HG03571 (cell line): ENCODE measurements around the gene ZC3H7A.
"Not testable (repeated sequence)": the region's sequence is repeated elsewhere in the genome, so short reads cannot be mapped to it uniquely, and the experiment has no call there.

Source experiments
- ATAC-seq: cut with Tn5 transposase; IDR thresholded peaks from one replicate; pipeline ENCODE4 v1.9.1; 2021; ENCODE audit not compliant: unreplicated experiment

The ZC3H7A gene, protein sequence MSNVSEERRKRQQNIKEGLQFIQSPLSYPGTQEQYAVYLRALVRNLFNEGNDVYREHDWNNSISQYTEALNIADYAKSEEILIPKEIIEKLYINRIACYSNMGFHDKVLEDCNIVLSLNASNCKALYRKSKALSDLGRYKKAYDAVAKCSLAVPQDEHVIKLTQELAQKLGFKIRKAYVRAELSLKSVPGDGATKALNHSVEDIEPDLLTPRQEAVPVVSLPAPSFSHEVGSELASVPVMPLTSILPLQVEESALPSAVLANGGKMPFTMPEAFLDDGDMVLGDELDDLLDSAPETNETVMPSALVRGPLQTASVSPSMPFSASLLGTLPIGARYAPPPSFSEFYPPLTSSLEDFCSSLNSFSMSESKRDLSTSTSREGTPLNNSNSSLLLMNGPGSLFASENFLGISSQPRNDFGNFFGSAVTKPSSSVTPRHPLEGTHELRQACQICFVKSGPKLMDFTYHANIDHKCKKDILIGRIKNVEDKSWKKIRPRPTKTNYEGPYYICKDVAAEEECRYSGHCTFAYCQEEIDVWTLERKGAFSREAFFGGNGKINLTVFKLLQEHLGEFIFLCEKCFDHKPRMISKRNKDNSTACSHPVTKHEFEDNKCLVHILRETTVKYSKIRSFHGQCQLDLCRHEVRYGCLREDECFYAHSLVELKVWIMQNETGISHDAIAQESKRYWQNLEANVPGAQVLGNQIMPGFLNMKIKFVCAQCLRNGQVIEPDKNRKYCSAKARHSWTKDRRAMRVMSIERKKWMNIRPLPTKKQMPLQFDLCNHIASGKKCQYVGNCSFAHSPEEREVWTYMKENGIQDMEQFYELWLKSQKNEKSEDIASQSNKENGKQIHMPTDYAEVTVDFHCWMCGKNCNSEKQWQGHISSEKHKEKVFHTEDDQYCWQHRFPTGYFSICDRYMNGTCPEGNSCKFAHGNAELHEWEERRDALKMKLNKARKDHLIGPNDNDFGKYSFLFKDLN

GRCh38 chr16:11797166-11797956 lies at the start of gene ZC3H7A:
TSS of gene ZC3H7A (minus strand) at chr16:11797258. CDS start at chr16:11782354, 14,904 bp downstream.
- peak; percentile 90 for ATAC-seq

GRCh38 chr16:11844499-11844898 lies 47.4 kb upstream of the ZC3H7A start:
- no peak for ATAC-seq

DNA sequence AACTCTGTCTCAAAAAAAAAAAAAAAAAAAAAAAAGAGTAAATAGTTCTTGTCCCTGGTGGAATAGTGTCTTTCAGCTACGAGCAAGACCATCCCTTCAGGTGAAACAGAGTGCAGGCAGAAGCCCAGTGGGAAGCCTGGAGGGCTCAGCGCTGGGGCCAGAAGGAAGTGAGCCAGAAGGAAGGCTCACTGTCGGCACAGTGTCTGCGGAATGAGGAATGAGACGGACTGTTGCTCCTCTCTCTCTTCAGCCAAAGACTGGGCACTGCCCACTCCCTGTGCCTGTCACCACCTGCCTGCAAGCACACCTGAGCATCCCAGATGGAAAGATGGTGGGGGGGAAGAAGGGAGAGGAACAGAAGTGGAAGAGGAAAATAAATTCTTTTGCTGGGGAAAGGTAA lies 46.8 kb upstream of the ZC3H7A start:
- no peak for ATAC-seq

DNA sequence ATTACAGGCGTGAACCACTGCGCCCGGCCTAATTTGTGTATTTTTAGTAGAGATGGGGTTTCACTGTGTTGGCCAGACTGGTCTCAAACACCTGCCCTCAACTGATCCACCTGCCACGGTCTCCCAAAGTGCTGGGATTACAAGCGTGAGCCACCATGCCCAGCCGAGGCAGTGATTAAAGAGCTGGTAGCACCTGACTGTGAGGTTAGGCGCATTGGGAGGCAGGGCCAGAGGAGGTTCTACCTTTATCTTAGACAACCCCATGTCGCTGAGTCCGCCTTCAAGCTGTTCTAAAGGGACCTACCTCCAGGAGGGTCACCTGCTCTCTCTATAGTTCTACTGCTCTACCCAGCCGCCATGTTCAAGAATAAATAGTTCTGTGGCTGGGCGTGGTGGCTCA lies 46.1 kb upstream of the ZC3H7A start:
- ATAC-seq, result no peak

- ATAC-seq, result no peak
These were observed 44.0 kb upstream of the ZC3H7A start for GRCh38 chr16:11841026-11841425.

DNA sequence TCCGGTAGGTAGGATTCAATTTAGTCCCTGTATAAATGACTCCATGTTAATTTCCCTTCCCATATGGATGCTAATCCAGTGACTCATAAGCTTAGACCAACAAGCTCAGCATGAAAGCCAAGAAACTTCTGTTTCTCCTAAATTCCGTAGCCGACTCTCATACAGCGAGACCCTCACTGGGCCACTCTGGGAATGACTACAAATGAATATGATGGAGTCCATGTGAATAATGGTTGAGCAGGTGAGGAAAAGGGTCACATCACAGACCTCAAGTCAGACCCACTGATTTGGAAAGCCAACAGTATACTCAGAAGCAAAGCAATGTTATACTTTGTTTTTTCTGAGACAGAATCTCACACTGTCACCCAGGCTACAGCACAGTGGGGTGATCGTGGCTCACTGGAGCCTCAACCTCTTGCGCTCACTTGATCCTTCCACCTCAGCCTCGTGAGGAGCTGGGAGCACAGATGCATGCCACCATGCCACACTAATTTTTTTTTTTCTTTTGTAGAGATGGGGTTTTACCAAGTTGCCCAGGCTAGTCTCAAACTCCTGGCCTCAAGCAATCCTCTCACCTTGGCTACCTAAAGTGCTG lies 39.7 kb upstream of the ZC3H7A start:
- ATAC-seq, result no peak

- no peak for ATAC-seq
These were observed 39.0 kb upstream of the ZC3H7A start for GRCh38 chr16:11835891-11836649.

DNA sequence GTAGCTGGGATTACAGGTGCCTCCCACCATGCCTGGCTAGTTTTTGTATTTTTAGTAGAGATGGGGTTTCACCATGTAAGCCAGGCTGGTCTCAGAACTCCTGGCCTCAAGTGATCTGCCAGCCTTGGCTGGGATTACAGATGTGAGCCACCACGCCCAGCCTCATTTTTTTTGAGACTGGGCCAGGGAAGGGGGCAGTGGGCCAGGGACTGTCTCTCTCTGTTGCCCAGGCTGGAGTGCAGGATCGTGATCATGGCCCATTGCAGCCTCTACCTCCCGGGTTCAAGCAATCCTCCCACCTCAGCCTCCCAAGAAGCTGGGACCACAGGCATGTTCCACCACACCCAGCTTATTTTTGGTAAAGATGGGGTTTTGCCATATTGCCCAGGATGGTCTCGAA lies 38.3 kb upstream of the ZC3H7A start:
- no peak for ATAC-seq

- ATAC-seq, result no peak
These were observed 37.1 kb upstream of the ZC3H7A start for GRCh38 chr16:11833951-11834695.

GRCh38 chr16:11828696-11829095 lies 31.6 kb upstream of the ZC3H7A start:
- ATAC-seq, result no peak

GRCh38 chr16:11825520-11826165 lies 28.6 kb upstream of the ZC3H7A start:
- ATAC-seq, result not testable (repeated sequence)

- ATAC-seq, result no peak
These were observed 27.3 kb upstream of the ZC3H7A start for GRCh38 chr16:11824362-11824761.

GRCh38 chr16:11823645-11824044 lies 26.6 kb upstream of the ZC3H7A start:
- not testable (repeated sequence) for ATAC-seq

- no peak for ATAC-seq
These were observed 22.7 kb upstream of the ZC3H7A start for GRCh38 chr16:11819798-11820197.

GRCh38 chr16:11818970-11819369 lies 21.9 kb upstream of the ZC3H7A start:
- not testable (repeated sequence) for ATAC-seq

- no peak for ATAC-seq
These were observed 19.1 kb upstream of the ZC3H7A start for GRCh38 chr16:11816123-11816522.

GRCh38 chr16:11814800-11815199 lies 17.7 kb upstream of the ZC3H7A start:
- ATAC-seq, result not testable (repeated sequence)

DNA sequence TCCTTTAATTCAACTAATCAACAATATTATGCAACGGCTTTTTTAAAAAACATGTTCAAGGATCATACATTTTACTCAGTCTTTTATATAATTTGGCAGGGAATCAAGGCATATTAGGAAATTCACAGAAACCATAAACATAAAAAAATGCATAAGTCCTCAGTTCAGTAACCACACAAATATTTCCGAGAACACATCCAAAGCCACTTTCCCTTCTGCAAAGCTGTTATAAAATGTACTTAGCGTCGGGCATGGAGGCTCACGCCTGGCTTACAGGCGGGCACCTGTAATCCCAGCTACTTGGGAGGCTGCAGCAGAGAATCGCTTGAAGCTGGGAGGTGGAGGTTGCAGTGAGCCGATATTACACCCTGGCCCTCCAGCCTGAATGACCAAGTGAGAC lies 9.7 kb upstream of the ZC3H7A start:
- no peak for ATAC-seq

DNA sequence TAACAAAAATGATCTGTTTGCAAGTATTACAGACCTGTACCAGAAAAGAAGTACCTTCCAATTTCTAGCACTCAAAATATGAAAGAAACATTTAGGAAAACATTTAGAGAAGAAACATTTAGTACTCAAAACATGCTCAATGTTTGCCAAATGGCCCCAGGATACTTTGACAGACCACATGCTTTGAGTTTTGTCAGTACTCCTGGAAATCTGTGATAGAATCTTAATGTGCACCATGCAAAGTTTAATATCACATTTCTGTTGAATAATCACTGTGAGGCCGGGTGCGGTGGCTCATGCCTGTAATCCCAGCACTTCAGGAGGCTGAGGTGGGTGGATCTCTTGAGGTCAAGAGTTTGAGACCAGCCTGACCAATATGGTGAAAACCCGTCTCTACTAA lies 8.5 kb upstream of the ZC3H7A start:
- ATAC-seq, result no peak
